CMK (cell line): Measurements from ENCODE around the gene CLPTM1.
A peak's percentile ranks its signal among the peaks of the same experiment; 100 is the strongest.
"Not testable (repeated sequence)": the region's sequence is repeated elsewhere in the genome, so short reads cannot be mapped to it uniquely, and the experiment has no call there.

Experiments used
- DNase-seq: peaks from one replicate; pipeline ENCODE4 v3.0.0-alpha.2; 2010; ENCODE audit warnings: low read depth

CLPTM1 gene

DNA sequence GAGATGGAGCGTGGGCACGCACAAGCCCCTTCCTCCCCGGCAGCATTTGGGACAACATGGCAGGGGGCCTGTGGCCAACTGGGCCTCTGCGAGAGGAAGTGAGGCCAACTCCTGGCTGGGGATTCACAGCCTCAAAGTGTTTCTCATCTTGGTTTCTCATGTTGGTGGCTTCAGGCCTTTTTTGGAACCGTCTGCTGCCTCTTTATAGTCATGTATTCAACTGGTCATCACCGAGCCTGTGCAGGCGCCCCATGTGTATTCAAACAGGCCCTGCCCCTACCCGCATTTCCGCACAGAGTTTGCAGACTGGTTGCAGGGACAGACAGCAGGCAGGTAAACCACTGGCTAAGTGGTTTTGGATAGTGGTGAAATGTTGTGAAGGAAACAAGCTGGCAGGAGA lies 28.8 kb downstream of the CLPTM1 start:
- no peak for DNase-seq

DNA sequence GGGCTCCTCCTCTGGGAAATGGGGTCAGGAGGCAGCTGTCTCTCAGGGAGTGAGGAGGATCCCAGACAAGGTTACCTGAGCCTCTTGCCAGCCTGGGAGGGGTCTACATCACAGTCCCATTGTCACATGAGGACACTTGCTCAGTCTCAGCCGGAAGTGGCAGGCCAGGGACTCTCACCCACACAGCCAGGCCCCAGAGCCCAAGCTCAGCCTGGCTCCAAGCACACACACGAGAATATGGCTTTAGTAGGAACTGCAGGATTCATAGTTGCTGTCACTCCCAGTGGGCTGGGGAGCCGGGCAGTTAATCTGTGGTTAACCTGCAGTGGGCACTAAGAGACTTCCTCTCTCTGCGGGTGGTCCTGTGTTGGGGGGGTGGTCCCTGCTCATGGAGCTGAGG lies 30.3 kb downstream of the CLPTM1 start:
- no peak for DNase-seq

DNA sequence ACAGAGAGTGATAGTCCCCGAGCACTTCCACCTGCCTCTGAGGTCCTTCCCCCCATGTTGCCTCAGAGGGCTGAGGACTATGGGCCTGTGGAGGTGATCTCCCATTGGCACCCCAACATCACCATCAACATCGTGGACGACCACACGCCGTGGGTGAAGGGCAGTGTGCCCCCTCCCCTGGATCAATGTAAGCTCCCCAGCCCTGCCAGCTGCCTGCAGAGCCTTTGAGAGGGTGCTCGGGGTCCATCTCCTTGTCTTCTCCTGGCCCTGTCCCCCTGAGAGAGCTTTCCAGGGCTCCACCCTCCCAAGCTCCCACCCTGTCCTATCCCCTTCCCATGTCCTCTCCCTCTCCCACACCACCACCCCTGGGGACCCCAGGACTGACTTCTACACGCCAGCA lies 31.2 kb downstream of the CLPTM1 start:
- DNase-seq, result no peak

DNA sequence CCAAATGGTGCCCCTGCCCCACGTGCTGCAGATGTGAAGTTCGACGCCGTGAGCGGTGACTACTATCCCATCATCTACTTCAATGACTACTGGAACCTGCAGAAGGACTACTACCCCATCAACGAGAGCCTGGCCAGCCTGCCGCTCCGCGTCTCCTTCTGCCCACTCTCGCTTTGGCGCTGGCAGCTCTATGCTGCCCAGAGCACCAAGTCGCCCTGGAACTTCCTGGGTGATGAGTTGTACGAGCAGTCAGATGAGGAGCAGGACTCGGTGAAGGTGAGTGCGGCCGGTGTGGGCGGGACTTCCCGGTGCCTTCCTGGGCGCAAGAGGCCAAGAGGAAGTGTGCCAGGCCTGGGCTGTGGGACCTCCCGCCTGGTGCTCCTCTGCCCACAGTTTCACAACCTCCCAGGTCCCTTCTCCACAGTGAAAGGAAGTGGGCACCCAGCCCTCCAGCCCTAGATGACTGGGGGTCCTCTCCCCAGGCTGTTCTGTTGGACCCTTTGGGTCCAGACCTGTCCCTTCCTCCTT lies 32.0 kb downstream of the CLPTM1 start:
- no peak for DNase-seq

DNA sequence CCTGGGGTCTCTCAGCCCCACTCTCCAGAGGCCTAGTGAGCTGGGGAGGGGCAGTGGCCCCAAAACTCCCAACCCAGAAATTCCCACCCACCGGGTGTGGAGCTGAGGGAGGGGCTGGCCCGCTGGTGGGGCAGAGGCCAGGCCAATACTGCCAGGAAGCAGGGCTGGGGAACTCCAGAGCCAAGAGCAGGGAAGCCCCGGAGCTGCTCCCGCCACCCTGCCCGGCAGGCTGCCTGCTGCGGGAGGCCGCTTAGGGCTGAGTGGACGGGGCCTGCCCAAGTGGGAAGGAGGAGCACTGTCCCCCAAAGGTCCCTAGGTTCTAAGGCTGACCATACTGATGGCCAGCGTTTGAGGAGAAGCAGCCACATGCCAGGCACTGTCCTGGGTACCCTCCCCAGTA lies 33.1 kb downstream of the CLPTM1 start:
- no peak for DNase-seq

DNA sequence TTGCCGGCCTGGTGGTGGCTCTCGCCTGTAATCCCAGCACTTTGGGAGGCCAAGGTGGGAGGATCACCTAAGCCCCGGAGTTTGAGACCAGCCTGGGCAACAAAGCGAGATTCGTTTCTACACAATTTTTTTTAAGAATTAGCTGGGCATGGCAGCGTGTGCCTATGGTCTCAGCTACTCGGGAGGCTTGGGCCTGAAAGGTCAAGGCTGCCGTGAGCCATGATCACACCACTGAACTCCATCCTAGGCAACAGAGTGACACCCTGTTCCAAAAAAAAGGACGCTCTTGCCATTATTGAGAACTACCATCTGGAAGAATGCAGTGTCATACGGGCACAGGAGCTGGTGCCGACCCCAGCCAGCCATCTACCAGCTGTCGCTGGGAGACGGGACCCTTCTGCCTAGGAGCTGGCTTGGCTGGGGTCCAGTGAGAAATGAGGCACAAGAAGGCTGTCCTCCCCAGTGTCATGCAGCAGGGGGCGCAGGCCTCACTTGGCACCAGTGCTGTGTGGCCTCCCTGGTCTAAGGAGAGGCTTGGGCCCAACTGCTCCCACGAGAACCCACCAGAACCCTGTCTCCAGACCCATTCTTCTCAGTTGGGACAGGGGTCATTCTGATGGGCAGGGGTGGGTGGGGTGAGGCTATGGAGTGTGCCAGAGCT lies 33.8 kb downstream of the CLPTM1 start:
- DNase-seq, result peak; percentile 22

DNA sequence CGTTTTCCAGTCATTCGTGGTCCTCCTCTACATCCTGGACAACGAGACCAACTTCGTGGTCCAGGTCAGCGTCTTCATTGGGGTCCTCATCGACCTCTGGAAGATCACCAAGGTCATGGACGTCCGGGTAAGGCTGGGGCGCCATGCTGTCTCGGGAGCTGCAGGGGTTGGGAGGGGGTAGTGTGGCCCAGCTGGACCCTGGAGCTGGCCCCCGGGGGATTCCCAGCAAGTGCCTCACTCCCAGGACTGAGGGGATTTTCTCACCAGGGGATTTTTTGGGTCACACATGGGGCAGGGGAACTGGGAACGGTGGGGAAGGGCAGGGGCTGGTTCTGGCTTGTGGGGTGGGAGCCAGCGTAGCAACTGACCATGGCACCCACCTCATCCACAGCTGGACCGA lies 35.3 kb downstream of the CLPTM1 start:
- no peak for DNase-seq

DNA sequence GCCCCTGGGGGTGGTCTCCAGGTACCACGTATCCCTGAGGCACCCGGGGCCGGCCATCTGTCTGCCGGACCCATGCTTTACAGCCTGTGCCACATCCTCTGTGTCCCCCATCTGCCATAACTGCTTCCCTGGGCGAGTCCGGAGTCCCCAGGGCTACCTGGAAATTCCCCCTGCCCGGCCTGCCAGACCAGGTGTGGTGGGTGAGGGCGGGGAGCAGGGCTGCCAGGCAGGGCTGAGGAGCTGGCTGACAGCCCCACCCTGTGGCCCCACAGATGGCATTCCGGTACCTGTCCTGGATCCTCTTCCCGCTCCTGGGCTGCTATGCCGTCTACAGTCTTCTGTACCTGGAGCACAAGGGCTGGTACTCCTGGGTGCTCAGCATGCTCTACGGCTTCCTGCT lies 35.8 kb downstream of the CLPTM1 start:
- no peak for DNase-seq

DNA sequence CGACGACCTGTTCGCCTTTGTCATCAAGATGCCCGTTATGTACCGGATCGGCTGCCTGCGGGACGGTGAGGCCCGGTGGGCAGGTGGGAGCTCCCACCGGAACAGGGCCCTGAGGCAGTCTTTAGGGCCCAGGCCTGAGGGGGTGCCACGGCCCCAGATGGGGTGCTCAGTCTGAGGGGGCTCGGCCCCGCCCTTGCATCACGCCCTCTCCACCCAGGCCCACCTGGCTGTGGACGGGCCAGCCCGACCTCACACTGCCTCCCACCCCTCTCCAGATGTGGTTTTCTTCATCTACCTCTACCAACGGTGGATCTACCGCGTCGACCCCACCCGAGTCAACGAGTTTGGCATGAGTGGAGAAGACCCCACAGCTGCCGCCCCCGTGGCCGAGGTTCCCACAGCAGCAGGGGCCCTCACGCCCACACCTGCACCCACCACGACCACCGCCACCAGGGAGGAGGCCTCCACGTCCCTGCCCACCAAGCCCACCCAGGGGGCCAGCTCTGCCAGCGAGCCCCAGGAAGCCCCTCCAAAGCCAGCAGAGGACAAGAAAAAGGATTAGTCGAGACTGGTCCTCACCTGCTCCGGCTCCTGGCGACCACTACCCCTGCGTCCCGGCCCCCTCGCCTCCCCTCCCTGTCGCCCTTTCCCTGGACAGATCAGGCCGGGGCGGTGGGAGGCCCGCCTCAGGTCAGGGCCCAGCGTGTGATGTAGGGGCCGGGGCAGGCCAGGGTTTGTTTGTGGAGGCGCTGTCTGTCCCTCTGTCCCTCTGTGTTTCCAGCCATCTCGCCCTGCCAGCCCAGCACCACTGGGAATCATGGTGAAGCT lies 37.4 kb downstream of the CLPTM1 start:
- no peak for DNase-seq

DNA sequence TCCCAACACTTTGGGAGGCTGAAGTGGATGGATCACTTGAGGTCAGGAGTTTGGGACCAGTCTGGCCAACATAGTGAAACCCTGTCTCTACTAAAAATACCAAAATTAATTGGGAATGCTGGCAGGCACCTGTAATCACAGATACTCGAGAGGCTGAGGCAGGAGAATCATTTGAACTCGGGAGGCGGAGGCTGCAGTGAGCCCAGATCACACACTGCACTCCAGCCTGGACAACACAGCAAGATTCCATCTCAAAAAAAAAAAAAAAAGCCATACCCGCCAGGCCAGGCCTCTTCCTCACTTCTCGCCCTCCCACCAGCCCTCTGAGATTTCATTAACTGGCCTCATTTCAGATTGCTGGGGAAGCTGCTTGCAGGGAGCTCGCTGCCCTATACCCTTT lies 38.3 kb downstream of the CLPTM1 start:
- DNase-seq, result no peak

DNA sequence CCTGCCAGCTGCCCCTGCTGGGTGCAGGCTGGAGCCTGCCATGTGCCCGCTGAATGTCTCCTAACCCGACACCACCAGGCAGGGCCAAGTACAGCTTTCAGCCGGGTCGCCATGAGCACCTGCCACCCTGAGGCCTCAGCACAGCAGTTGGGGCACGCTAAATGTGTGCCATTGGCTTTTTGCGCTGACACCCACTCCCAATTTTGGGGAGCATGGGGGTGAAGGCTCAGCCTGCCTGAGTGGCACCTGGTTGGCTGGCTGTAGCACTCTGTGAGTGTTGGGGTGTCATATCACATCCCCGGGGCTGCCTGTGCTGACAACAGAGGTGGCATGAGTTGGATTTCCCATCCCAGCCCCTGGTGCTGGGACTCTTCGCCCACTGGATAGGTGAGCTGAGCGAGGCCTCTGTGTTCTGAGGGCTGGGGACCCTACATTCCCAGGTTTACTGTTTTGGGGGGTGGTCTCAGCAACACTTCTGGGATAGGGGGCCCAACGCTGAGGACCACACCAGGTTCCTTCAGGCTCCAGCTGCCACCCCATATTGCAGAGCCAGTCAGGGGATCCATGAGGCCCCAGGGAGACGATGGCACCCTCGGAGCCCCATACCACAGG lies 38.9 kb downstream of the CLPTM1 start:
- no peak for DNase-seq

DNA sequence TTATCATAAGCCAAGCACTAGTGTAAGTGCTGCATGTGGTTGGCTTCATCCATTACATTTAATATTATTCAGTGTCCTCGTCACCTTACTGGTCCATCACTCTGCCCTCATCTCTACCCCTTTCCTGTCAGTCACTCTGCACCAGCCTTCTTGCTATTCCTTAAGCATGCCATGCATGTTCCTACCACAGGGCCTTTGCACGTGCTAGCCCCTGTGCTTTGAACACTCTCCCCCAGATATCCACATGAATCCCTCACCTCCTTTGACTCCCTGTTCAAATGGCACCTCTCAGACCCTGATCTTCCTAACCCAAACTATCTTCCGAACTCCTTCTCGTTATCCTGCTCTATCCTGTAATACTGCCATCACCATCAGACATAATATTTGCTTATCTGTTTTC lies 42.8 kb downstream of the CLPTM1 start:
- DNase-seq, result no peak

DNA sequence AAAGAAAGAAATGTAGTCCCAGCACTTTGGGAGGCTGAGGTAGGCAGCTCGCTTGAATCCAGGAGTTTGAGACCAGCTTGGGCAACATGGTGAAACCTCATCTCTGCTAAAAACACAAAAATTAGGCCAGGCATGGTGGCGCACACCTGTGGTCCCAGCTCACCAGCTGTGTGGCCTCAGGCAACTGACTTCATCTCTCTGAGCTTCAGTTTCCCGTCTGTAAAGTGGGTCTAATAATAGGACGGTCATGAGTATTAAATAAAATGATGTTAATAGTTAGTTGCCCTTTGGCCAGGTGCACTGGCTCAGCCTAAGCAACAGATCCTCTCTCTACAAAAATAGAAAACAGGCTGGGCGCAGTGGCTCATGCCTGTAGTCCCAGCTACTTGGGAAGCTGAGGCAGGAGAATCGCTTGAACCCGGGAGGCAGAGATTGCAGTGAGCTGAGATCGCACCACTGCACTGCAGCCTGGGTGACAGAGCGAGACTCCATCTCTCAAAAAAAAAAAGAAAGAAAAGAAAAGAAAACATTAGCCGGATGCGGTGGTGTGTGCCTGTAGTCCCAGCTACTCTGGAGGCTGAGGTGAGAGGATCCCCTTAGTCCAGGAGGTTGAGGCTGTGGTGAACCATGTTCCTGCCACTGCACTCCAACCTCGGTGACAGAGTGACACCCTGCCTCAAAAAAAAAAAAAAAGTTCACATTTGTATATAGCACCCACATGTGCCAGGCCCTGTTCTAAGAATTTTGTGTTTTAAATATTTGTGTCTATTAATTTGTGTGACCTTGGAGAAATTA lies 44.1 kb downstream of the CLPTM1 start:
- DNase-seq, result not testable (repeated sequence)

DNA sequence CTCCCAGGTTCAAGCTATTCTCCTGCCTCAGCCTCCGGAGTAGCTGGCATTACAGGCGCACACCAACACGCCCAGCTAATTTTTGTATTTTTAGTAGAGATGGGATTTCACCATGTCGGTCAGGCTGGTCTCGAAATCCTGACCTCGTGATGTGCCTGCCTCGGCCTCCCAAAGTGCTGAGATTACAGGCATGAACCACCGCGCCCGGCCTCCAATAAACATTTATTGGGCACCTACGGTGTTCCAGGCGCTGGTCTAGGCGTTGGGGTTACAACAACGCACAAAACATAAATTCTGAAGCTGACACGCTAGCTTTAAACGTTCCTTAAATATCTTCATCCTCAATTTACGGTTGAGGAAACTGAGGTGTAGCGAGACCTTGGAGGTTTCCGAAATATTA lies 45.5 kb downstream of the CLPTM1 start:
- DNase-seq, result not testable (repeated sequence)

DNA sequence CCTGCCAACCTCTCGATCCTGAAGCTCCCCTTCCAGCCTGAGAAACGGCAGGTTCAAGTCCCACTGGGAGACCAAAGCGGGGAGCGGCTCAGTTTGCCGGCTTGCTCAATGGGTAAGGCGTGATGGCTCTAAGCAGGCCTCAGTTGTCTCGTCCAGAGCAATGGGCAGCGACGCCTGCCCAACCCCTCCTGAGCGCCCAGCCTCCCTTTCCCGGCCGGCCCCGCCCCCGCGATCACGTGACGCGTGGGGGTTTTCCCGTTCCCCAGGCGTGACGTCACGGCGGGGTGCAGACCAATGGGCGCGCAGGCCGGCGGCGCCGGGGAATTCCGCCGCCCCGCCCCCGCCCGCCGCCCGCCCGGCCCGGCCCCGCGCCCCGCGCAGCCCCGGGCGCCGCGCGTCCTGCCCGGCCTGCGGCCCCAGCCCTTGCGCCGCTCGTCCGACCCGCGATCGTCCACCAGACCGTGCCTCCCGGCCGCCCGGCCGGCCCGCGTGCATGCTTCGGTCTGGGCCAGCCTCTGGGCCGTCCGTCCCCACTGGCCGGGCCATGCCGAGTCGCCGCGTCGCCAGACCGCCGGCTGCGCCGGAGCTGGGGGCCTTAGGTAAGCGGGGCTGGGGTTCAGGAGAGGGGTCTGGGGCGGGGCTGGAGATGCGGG lies 46.0 kb downstream of the CLPTM1 start, which contains the start of gene RELB:
TSS of gene RELB (plus strand) at position 378 of the 653 bp plus-strand sequence. CDS start at position 494, 116 bp downstream.
- DNase-seq, result peak; percentile 70

DNA sequence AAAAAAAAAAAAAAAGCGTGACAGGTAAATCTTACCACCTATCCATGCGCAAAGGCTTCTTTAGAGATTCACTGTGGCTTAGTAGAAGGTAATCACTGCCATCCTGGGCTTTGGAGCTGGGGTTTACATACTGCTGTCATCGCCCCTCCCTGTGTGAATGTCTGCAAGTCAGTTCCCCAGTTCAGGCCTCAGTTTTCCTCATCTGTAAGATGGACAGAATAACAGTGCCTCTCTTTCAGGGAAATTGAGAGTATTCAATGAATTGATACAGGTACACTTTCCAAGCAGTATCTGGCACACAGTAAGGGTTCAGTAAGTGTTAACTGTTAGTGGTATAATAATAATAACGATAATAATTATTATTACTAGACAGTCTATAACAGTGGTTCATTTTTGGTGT lies 48.3 kb downstream of the CLPTM1 start:
- no peak for DNase-seq

DNA sequence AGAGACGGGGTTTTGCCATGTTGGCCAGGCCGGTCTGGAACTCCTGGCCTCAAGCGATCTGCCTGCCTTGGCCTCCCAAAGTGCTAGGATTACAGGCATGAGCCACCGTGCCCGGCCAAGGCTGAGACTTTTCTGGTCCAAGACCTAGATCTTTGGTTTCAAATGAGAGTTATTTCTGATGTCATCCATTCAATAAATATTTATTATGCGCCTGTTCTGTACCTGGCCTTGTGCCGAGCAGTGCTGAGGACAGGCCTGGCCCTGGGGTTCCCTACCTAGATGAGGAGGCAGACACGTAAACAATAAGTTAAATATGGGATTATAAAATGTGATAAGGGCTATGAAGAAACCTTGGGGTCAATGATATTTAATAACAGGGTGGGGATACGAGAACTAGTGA lies 50.6 kb downstream of the CLPTM1 start:
- no peak for DNase-seq

DNA sequence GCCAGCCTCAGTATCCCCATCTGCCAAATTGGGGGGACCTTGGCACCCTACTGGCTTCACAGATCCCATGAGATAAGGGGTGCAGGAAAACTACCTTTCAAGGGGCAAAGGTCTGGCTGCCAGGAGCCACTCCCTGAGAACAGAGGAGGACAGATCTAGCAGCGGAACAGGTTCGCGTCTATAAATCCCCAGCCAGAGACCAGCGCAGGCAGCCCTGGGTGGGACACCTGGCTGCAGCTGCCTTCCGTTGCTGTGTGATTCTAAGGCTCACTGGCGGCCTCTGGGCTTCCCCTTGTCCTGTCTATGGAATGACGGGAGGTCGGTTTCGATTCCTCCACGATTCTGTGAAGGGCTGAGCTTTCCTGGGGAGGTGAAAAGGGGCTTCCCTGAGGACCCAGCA lies 53.4 kb downstream of the CLPTM1 start:
- DNase-seq, result no peak

DNA sequence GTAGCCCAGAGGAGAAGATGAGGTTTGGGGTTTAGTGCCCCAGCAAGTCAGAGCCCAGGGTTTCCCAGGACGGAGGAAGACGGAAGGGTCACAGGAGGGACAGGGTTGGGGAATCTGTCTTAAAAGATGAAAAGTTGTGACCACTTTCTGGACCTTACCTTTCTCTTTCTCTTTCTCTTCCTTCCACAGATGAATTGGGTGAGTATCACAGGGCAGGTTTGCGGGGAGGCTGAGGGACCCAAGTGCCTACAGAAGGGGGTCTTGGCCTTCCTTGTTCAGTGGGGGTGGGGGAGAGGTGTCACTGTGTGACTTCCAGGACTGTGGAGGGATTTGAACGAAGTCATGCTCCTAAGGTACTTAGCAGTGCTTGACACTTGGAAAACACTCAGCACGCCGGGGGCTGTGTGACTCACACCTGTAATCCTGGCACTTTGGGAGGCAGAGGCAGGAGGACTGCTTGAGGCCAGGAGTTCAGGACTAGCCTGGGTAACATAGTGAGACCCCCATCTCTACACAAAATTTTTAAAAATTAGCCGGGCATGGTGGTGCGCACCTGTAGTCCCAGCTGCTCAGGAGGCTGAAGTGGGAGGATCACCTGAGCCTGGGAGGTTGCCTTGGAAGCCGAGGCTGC lies 54.6 kb downstream of the CLPTM1 start:
- no peak for DNase-seq

DNA sequence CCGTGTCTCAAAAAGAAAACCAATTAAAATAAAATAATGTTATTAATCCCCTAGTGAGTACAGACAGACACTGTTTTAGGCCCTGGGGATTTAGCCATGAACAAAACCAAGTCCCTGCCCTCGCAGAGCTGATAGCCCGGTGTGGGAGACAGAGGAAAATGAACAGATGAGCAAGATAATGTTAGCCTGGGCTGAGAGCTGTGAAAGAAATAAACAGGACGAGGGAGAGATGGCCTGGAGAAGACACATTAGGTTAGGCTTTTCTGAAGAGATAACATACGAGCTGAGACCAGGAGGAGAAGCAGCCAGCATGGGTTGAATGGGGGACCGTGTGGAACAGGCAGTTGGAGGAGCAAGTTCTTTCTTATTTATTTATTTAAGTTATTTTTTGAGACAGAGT lies 55.1 kb downstream of the CLPTM1 start:
- no peak for DNase-seq

DNA sequence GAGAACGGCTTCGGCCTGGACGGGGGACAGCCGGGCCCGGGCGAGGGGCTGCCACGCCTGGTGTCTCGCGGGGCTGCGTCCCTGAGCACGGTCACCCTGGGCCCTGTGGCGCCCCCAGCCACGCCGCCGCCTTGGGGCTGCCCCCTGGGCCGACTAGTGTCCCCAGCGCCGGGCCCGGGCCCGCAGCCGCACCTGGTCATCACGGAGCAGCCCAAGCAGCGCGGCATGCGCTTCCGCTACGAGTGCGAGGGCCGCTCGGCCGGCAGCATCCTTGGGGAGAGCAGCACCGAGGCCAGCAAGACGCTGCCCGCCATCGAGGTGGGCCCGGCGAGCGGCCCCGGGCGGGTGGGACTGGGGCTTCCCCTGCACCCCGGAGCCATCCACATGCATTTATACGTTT lies 56.8 kb downstream of the CLPTM1 start:
- no peak for DNase-seq
